Lung microvascular endothelial cell (primary cell): ENCODE measurements around the gene MDC1. TPM values are rescaled to one million over a fixed set of nuclear protein-coding genes. Genes with fewer than 3 reads are reported as not detected.
"Not testable (repeated sequence)": the region's sequence is repeated elsewhere in the genome, so short reads cannot be mapped to it uniquely, and the experiment has no call there.

Experiments
- DNase-seq, 2 donors: peaks; one replicate each; pipeline versions ENCODE4 v3.0.0 to v3.0.0-alpha.2; 2010; ENCODE audit warnings: low read depth in 2 of 2
- total RNA-seq: library from RNA; depleted of rRNA; stranded (reverse); fragments of >200 nt; gene quantifications from 2 replicates; pipeline ENCODE4 v1.2.1, GENCODE V29; 2014

The MDC1 gene
- total RNA-seq, 1 donor from 2014 or later: 3.0 TPM

- peak; percentile 46 to 51 for DNase-seq
Observed at GRCh38 chr6:30683183-30683979, 33.7 kb downstream of the MDC1 start.

- DNase-seq: peak; percentile 82 to 92
Observed at GRCh38 chr6:30682143-30683117, 34.7 kb downstream of the MDC1 start.

DNA sequence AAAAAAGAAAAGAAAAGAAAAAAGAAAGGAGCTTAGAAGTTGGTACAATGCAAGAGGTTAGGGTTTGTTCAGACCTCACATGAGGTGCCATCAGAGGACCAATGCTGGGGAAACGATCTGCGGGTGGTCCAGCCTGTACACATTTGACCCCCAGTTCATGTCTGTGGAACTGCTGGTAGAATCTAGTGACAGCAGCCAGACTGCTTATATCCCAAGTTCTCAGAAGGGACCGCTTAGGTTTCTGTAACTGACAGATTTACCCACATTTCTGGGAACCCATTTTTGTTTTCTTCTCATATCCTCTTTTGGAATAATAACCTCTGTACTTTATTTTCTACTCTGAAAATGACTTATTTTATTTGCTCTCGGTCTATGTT, 35.3 kb downstream of the MDC1 start:
- no peak for DNase-seq

DNA sequence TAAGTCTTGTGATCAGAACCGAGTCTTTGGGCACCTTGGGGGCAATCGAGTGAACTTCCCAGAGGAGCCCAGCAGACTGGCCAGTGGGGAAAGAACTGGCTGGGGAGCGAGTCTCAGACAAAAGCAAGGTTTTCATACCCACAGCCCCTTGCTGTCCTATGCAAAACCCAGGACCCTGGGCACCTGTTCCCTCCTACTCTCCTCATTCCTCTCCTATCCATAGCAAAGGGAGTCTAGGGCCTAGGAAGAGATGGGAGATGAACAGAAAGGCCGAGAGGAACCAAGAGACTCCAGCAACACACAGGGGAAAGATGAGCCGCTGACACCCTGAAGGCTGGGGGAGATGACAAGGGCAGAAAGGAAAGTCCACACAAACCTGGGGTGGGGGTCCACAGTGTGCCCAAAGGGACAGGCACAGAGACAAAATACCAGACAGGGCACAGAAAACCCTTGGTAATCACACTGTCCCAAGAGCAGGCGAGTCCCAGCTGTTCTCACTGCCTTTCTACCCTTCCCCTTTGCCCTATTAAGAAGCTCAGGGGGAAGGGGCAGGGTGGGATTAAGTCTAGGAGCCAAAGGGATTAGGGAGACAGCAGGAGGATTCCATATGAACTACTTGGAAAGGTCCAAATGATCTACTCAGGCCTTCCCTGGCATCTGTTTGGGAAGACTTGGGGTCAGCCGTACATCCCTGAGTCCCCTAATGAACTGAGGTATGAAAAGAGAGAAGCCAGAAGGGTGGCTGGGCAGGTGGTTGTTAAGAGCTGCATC, 37.1 kb downstream of the MDC1 start:
- no peak for DNase-seq

GRCh38 chr6:30678964-30679726, 37.9 kb downstream of the MDC1 start:
- DNase-seq: peak; percentile 86 to 92

- no peak for DNase-seq
Observed at GRCh38 chr6:30676660-30677285, 40.3 kb downstream of the MDC1 start.

DNA sequence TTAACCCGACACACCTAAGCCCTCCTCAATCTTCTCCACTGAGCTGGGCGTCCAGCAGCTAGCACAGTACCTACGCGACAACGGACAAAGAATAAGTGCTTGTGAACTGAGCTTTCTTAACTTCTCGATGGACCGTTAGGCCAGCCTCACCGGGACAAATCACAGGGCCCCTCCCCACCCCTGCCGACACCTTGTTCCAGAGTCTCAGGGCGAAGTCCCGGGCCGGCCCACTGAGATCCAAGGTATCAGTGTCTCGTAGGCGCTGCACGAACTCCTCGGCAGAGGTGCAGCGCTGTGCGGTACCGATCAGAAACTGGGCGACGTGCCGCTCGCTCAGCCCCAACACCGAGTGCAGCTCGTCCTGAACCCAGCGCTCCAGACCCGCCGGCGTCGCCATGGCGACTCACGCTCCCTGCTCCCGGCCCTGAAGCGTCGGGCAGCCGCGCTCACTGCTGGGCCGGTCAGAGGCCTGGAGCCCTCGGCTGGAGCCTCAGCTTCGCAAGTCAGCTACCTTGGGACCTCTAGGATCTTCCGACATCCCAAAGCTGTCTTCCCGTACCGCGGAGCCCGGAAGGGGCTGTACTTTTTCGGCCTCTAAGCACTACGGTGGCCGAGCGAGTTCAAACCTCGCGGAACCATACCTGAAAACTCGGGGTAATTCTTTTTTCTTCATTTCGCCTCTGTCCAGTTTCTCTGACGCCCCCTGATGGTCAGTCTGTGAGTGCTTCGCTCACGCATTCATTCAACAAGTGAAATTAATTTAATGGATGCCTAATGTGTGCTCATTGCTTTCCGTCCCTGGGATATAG, 44.4 kb downstream of the MDC1 start, which contains the start of gene DHX16:
DHX16 (minus strand) TSS at position 562 of the 809 bp plus-strand sequence; CDS start at position 397, 165 bp downstream.
- peak; percentile 98 for DNase-seq

- DNase-seq: peak in 1 of 2 donors; percentile 43
Observed at GRCh38 chr6:30670760-30671527, 46.1 kb downstream of the MDC1 start.

DNA sequence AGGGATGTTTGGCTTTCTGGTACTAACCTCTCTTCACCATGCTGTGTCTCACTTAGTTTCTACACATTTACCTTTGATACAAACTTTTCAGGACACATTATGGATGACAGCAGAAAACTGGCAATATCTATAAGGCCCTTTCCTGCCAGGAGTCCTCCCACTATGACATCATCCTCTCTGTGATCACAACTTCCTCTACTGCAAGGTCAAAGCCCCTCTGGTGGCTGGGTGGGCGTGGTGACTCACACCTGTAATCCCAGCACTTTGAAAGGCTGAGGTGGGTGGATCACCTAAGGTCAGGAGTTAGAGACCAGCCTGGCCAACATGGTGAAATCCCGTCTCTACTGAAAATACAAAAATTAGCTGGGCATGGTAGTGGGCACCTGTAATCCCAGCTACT, 50.8 kb downstream of the MDC1 start:
- peak; percentile 33 to 55 for DNase-seq

GRCh38 chr6:30664994-30665767, 51.9 kb downstream of the MDC1 start:
- DNase-seq: no peak

GRCh38 chr6:30657922-30658321, 59.2 kb downstream of the MDC1 start:
- DNase-seq: not testable (repeated sequence)

GRCh38 chr6:30657454-30657853, 59.6 kb downstream of the MDC1 start:
- no peak for DNase-seq

- DNase-seq: no peak
Observed at GRCh38 chr6:30656513-30656912, 60.6 kb downstream of the MDC1 start.

DNA sequence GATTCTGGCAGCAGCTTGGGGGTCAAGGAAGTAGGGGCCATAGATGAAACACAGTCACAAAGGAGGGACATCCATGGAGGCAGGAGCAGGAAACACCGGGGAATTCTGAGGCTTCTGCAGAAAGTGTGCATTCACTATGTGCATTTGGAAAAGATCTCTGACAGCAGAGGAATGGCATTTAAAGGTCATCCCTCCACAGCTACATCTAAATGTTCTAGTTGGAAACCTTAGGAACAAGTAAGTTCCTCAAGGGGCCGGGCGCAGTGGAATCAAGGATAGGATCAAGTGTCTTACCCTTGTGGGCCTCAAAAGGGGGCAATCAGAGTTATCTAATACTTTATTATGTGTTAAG, 61.4 kb downstream of the MDC1 start:
- no peak for DNase-seq

GRCh38 chr6:30654798-30655742, 62.0 kb downstream of the MDC1 start:
- DNase-seq: no peak

GRCh38 chr6:30651143-30651542, 65.9 kb downstream of the MDC1 start:
- no peak for DNase-seq
